ENCODE data around the gene TRIM28.
A peak's percentile ranks its signal among the peaks of the same experiment; 100 is the strongest.
"Not testable (repeated sequence)": the region's sequence is repeated elsewhere in the genome, so short reads cannot be mapped to it uniquely, and the experiment has no call there.

TRIM28 gene

GRCh38 chr19:58543826-58544590 lies at the start of gene TRIM28:
TRIM28 (plus strand) TSS chr19:58544064; CDS start chr19:58544758, 694 bp downstream.
- no peak for DNase-seq

GRCh38 chr19:58497634-58498170 lies 46.2 kb upstream of the TRIM28 start:
- no peak for DNase-seq

GRCh38 chr19:58498316-58499020 lies 45.4 kb upstream of the TRIM28 start:
- no peak for DNase-seq

GRCh38 chr19:58499021-58499927 lies 44.6 kb upstream of the TRIM28 start:
- DNase-seq, result peak; percentile 98

GRCh38 chr19:58500242-58500641 lies 43.6 kb upstream of the TRIM28 start:
- no peak for DNase-seq

- DNase-seq, result not testable (repeated sequence)
These were observed 36.2 kb upstream of the TRIM28 start for GRCh38 chr19:58507602-58508223.

- no peak for DNase-seq
These were observed 34.2 kb upstream of the TRIM28 start for GRCh38 chr19:58509731-58510083.

- DNase-seq, result no peak
These were observed 33.6 kb upstream of the TRIM28 start for GRCh38 chr19:58510084-58510862.

GRCh38 chr19:58511353-58512208 lies 32.3 kb upstream of the TRIM28 start, which contains the start of gene SLC27A5:
SLC27A5 (minus strand) TSS chr19:58511992; CDS start chr19:58511955, 37 bp downstream.
- DNase-seq, result no peak

- DNase-seq, result no peak
These were observed 30.6 kb upstream of the TRIM28 start for GRCh38 chr19:58513213-58513693.

- DNase-seq, result peak; percentile 95
These were observed 29.9 kb upstream of the TRIM28 start for GRCh38 chr19:58513694-58514563.

GRCh38 chr19:58514564-58515022 lies 29.3 kb upstream of the TRIM28 start:
- DNase-seq, result no peak

- DNase-seq, result no peak
These were observed 28.6 kb upstream of the TRIM28 start for GRCh38 chr19:58515259-58515658.

- DNase-seq, result no peak
These were observed 27.5 kb upstream of the TRIM28 start for GRCh38 chr19:58516246-58516836.

- DNase-seq, result no peak
These were observed 26.7 kb upstream of the TRIM28 start for GRCh38 chr19:58516964-58517833.

GRCh38 chr19:58518256-58519086 lies 25.4 kb upstream of the TRIM28 start:
- DNase-seq, result no peak

GRCh38 chr19:58519087-58519354 lies 24.8 kb upstream of the TRIM28 start:
- peak; percentile 47 for DNase-seq
